ENCODE data around the gene IER5L.

GRCh38 chr9:129194221-129194620, 16.2 kb upstream of the IER5L start:
- TF ChIP-seq MAX (IDR thresholded peaks at IDR 0.05; ENCODE audit: insufficient read depth, insufficient read length) (no peak), CTCF (IDR thresholded peaks at IDR 0.05; ENCODE audit: extremely low read depth in 1 of 2, insufficient read depth in 1 of 2, low read depth in 1 of 2, low read length in 2 of 2) (no peak), POLR2A (IDR thresholded peaks at IDR 0.05; ENCODE audit: low read depth, low read length) (no peak), JUN (IDR thresholded peaks at IDR 0.05; ENCODE audit: borderline replicate concordance, insufficient read depth, insufficient read length, low read depth) (no peak), EZH2 (IDR thresholded peaks at IDR 0.05; ENCODE audit: borderline replicate concordance, low read depth, low read length, severe bottlenecking) (no peak), POLR2AphosphoS5 (IDR thresholded peaks at IDR 0.05; ENCODE audit: insufficient read depth, low read depth, low read length) (no peak), MYC (IDR thresholded peaks at IDR 0.05; ENCODE audit: low read depth, low read length) (no peak)

Measured in endothelial cell of umbilical vein (primary cell).